Sigmoid colon (tissue), 7 donors: ENCODE data around the gene ZNF837. TPM values are rescaled to one million over a fixed set of nuclear protein-coding genes. Genes with fewer than 3 reads are reported as not detected.
"Not testable (repeated sequence)": the region's sequence is repeated elsewhere in the genome, so short reads cannot be mapped to it uniquely, and the experiment has no call there.

Source experiments
- DNase-seq: peaks from one replicate; pipeline ENCODE4 v3.0.0-alpha.2; 2019
- H3K27ac ChIP-seq, 4 donors: fragments of 200-600 bp; sonication (generic); one replicate each; pipeline ENCODE4 v1.5.1; 2016 to 2019; ENCODE audit warnings: mild to moderate bottlenecking in 1 of 4
- H3K27me3 ChIP-seq, 3 donors: fragments of 200-600 bp; sonication (generic); one replicate each; pipeline ENCODE4 v1.5.1; 2019; ENCODE audit warnings: mild to moderate bottlenecking in 1 of 3
- H3K36me3 ChIP-seq, 4 donors: fragments of 200-600 bp; sonication (generic); one replicate each; pipeline ENCODE4 v1.5.1; 2016 to 2019
- H3K4me1 ChIP-seq, 4 donors: fragments of 200-600 bp; sonication (generic); one replicate each; pipeline ENCODE4 v1.5.1; 2017 to 2019
- H3K4me3 ChIP-seq, 4 donors: fragments of 200-600 bp; sonication (generic); one replicate each; pipeline ENCODE4 v1.5.1; 2017 to 2019; ENCODE audit warnings: mild to moderate bottlenecking in 2 of 4, moderate library complexity in 1 of 4
- H3K9me3 ChIP-seq, 4 donors: fragments of 200-600 bp in 3 of 4; sonication (generic) in 3 of 4; one replicate each; pipeline versions ENCODE4 v1.5.1 to v1.6.1; 2013 to 2019
- EP300 ChIP-seq, 4 donors: sonication (generic); formaldehyde crosslinking; IDR thresholded peaks; one replicate each; pipeline ENCODE4 v1.6.1; 2017; ENCODE audit warnings: antibody characterized with exemption in 4 of 4
- POLR2A ChIP-seq, 2 donors: fragments of 450-650 bp; IDR thresholded peaks; one replicate each; pipeline ENCODE4 v1.6.1; 2016; ENCODE audit warnings: antibody characterized with exemption in 2 of 2, mild to moderate bottlenecking in 2 of 2, moderate library complexity in 2 of 2
- POLR2AphosphoS5 ChIP-seq, 4 donors: sonication (generic); formaldehyde crosslinking; IDR thresholded peaks; one replicate each; pipeline ENCODE4 v1.6.1; 2017; ENCODE audit warnings: antibody characterized with exemption in 4 of 4
- WGBS, 2 donors: extraction: QIAGEN DNeasy Blood & Tissue Kit; methylation state at CpG; one replicate each; pipeline ENCODE4 v1.1.7; 2013; 5-methylcytosine and 5-hydroxymethylcytosine counted together
- intact Hi-C: fragments of 100-400 bp; cut with DNase I; formaldehyde crosslinking; loops from one replicate; pipeline ENCODE4 v1.15.1; 2023
- polyA plus RNA-seq, 3 donors: library from polyadenylated mRNA; stranded (reverse); fragments of 200-250 nt; gene quantifications; one replicate each; pipeline ENCODE4 v1.2.3, GENCODE V29; 2013
- total RNA-seq, 4 donors: library from RNA; depleted of rRNA; stranded (reverse); fragments of >200 nt; gene quantifications; one replicate each; pipeline ENCODE4 v1.1.0, GENCODE V29; 2016
- TF ChIP-seq, protein P1 (sequence below), 4 experiments: fragments of 450-650 bp in 3 of 4; fragments of 200-600 bp in 1 of 4; IDR thresholded peaks; one replicate each; pipeline ENCODE4 v1.5.1; 2016 to 2019; ENCODE audit warnings: antibody characterized with exemption in 4 of 4, mild to moderate bottlenecking in 3 of 4, moderate library complexity in 2 of 4
- donor health status: healthy with polysubstance abuse.
- donor health status: Bipolar disorder and iron deficiency.
- donor health status: healthy.

Gene ZNF837
- total and polyA plus RNA-seq, 7 donors, result 0.66 to 2.5 (median 1.5) TPM

DNA sequence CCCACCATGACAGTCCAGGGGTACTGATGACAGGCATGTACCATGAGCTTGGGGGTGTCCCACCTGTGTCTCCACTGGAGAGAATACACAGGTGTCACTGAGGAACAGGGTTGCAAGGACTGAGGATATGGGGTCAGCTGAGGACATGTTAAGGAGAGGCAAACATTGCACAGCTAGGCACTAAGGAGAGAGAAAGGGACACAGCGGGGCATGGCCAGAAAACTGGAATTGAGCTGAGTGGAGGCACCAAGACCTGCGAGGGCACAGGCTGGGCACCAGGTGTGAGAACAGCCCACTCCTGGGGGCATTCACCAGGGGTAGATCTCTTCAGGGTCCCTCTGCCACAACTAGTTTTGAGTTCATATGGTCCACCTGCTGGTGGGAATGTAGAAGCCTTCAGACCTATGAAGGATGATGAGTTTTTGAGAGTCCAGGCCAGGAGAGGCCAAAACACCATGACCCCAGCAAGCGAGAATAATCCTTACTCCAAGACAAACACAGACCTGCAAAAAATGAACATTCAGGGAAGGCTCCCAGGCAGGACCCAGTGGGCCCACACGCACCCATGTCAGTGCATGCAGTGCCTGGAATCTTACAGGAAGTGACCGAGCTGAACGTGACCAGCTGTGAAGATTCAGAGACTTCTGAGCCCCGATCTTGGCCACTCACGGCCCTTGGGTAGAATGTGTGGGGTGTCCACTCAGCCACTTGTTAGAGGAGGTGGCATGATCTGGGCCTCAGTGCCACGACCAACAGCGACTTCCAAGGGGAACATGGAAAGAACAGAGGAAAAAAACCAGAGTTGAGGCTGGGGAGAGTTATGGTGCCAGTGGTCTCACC lies 26.2 kb upstream of the ZNF837 start:
- Histone ChIP-seq H3K4me3 (peak overlapping the region in 3 of 4 donors; percentile 65 to 93 (median 76)), H3K27me3 (no peaks in the 10 kb centered on the region), H3K4me1 (peaks cover 0 to 28% (median 23%) of the 10 kb centered on the region in 4 donors), H3K27ac (peak overlapping the region in 3 of 4 donors; percentile 87 to 91 (median 91)), H3K36me3 (no peaks in the 10 kb centered on the region), H3K9me3 (no peaks in the 10 kb centered on the region)
- TF ChIP-seq, protein P1, sequence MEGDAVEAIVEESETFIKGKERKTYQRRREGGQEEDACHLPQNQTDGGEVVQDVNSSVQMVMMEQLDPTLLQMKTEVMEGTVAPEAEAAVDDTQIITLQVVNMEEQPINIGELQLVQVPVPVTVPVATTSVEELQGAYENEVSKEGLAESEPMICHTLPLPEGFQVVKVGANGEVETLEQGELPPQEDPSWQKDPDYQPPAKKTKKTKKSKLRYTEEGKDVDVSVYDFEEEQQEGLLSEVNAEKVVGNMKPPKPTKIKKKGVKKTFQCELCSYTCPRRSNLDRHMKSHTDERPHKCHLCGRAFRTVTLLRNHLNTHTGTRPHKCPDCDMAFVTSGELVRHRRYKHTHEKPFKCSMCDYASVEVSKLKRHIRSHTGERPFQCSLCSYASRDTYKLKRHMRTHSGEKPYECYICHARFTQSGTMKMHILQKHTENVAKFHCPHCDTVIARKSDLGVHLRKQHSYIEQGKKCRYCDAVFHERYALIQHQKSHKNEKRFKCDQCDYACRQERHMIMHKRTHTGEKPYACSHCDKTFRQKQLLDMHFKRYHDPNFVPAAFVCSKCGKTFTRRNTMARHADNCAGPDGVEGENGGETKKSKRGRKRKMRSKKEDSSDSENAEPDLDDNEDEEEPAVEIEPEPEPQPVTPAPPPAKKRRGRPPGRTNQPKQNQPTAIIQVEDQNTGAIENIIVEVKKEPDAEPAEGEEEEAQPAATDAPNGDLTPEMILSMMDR (IDR thresholded peaks at IDR 0.05), result peak in 2 of 4 experiments; percentile 12 to 31
- TF ChIP-seq EP300 (IDR thresholded peaks at IDR 0.05), result no peak
- intact Hi-C loops, result no loop called here
- peak; percentile 35 for DNase-seq
- WGBS, 2 donors, result 77 to 78% methylated on average over 10 of the region's 10 CpGs

DNA sequence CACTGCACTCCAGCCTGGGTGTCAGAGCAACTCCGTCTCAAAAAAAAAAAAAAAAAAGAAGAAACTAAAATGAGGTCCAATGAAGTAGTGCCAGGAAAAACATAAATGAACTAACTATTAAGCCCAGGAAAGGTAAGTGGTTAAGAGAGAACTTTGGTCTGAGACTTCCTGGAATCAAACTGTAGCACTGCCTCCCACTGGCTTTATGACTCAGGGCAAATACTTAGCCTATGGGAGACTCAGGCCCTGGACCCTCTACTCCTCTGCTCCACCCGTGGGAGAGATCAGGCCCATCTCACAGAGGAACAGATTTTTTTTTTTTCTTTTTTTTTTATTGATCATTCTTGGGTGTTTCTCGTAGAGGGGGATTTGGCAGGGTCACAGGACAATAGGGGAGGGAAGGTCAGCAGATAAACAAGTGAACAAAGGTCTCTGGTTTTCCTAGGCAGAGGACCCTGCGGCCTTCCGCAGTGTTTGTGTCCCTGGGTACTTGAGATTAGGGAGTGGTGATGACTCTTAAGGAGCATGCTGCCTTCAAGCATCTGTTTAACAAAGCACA lies 23.2 kb upstream of the ZNF837 start:
- H3K27ac ChIP-seq, intact Hi-C loops, H3K36me3 ChIP-seq, H3K9me3 ChIP-seq, H3K4me3 ChIP-seq, H3K27me3 ChIP-seq: not testable (repeated sequence)
- peak; percentile 39 for DNase-seq
- H3K4me1 ChIP-seq, result peaks cover 0 to 36% (median 27%) of the 10 kb centered on the region in 4 donors
- WGBS, 2 donors, result 62 to 74% methylated on average over 5 of the region's 5 CpGs

- intact Hi-C loops, result loop anchor here (1.0 to 2.0 kb wide), 2 partner anchors 15 to 39 kb away; partner anchors contain the start of genes RPS5 and ZNF497
- DNase-seq, result peak; percentile 50
- H3K9me3 ChIP-seq, result no peaks in the 10 kb centered on the region
- TF ChIP-seq, protein P1 (IDR thresholded peaks at IDR 0.05), result no peak
- TF ChIP-seq POLR2AphosphoS5 (IDR thresholded peaks at IDR 0.05), result no peak
- no peak for TF ChIP-seq POLR2A (IDR thresholded peaks at IDR 0.05)
- TF ChIP-seq EP300 (IDR thresholded peaks at IDR 0.05), result no peak
- H3K36me3 ChIP-seq, result no peaks in the 10 kb centered on the region
- H3K4me1 ChIP-seq, result peaks cover 0 to 23% (median 18%) of the 10 kb centered on the region in 4 donors
- H3K4me3 ChIP-seq, result peak overlapping the region; percentile 45 to 66 (median 58)
- 30 to 31% methylated on average over 23 of the region's 23 CpGs for WGBS, 2 donors
- peaks cover 5 to 13% (median 10%) of the 10 kb centered on the region in 3 donors for H3K27me3 ChIP-seq
- H3K27ac ChIP-seq, result peak overlapping the region; percentile 76 to 82 (median 78)
Observed at GRCh38 chr19:58401840-58402421, 21.1 kb upstream of the ZNF837 start.

DNA sequence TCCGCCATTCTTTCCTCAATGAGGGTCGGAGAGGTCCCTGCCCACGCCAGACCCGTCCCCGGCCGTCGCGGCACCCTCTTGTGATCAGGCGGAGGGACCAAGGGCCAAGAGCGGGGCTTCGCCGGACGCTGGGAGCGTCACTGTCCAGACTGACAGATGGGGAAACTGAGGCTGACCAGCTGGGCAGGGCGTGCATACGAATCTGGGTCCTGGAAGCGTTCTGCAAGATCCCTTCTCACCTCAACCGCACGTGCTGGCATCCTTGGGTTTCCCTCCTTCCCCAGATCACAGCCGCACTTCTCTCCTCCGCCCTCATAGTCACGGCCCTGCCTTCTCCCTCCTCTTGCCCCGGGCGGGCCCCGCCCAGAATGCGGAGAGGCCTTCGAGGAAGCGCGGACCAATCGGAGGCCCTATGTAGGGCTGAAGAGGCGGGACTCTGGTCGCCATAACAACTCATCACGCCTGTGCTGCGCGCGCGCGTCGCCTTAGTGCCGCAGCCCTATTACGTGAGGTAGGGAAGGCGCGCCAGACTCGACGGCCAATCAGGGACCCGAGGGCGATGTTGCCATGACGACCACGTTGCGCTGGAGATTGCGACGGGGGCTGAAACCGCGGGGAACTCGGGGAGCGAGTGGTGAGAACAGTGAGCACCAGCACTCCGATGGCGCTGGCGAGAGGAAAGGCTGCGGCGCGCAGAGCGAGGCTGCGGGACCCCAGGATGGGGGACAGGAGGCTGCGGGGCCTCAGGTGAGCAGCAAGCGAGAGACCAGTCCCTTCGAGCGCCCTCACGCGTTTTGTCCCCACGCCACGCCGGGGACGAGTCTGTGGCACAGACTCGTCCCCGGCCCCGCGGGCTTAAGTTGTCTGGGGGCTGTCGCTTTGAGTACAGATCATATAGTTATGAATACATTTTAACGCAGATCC lies 20.3 kb upstream of the ZNF837 start:
- TF ChIP-seq POLR2A (IDR thresholded peaks at IDR 0.05), result peak in 1 of 2 donors; percentile 48
- TF ChIP-seq, protein P1 (IDR thresholded peaks at IDR 0.05), result no peak
- TF ChIP-seq POLR2AphosphoS5 (IDR thresholded peaks at IDR 0.05), result peak; percentile 66 to 87 (median 76)
- no peak for TF ChIP-seq EP300 (IDR thresholded peaks at IDR 0.05)
- WGBS, 2 donors, result 2 to 3% methylated on average over 80 of the region's 80 CpGs
- H3K9me3 ChIP-seq, result no peaks in the 10 kb centered on the region

More for the DNA sequence above, 20.3 kb upstream of the ZNF837 start:
- Histone ChIP-seq H3K27ac (peak overlapping the region; percentile 76 to 82 (median 78)), H3K27me3 (peaks cover 9 to 20% (median 15%) of the 10 kb centered on the region in 3 donors), H3K36me3 (no peaks in the 10 kb centered on the region), H3K4me1 (peaks cover 0 to 24% (median 21%) of the 10 kb centered on the region in 4 donors), H3K4me3 (peak overlapping the region; percentile 47 to 66 (median 58))
- peak; percentile 100 for DNase-seq
- intact Hi-C loops, result loop anchor here (1.0 to 2.0 kb wide), 2 partner anchors 14 to 38 kb away; partner anchors contain the start of genes RPS5 and ZNF497
